Muscle layer of colon (tissue), 2 donors: ENCODE measurements around the gene IFT22.

Source experiments
- H3K27ac ChIP-seq: one replicate; pipeline ENCODE4 v1.7.0; 2013; ENCODE audit warnings: low read depth, mild to moderate bottlenecking, low read length, moderate library complexity
- H3K27me3 ChIP-seq, 2 donors: one replicate each; pipeline ENCODE4 v1.7.0; 2013; ENCODE audit warnings: low read length in 2 of 2, mild to moderate bottlenecking in 2 of 2; ENCODE audit not compliant: insufficient read depth in 2 of 2, control insufficient read depth in 1 of 2
- H3K36me3 ChIP-seq: one replicate; pipeline ENCODE4 v1.7.0; 2013; ENCODE audit warnings: mild to moderate bottlenecking, low read length; ENCODE audit not compliant: insufficient read depth
- H3K4me1 ChIP-seq: one replicate; pipeline ENCODE4 v1.7.0; 2013; ENCODE audit warnings: mild to moderate bottlenecking, low read length; ENCODE audit not compliant: insufficient read depth
- H3K4me3 ChIP-seq, 2 donors: one replicate each; pipeline ENCODE4 v1.7.0; 2013; ENCODE audit warnings: low read length in 2 of 2, low read depth in 1 of 2, mild to moderate bottlenecking in 1 of 2, moderate library complexity in 1 of 2
- H3K9ac ChIP-seq: one replicate; pipeline ENCODE4 v1.7.0; 2013; ENCODE audit warnings: low read length
- H3K9me3 ChIP-seq: one replicate; pipeline ENCODE4 v1.7.0; 2013; ENCODE audit warnings: mild to moderate bottlenecking, low read length
- donor health status: abdominal sarcoma.
- donor health status: Adenocarcinoma of cecum.

The IFT22 gene

DNA sequence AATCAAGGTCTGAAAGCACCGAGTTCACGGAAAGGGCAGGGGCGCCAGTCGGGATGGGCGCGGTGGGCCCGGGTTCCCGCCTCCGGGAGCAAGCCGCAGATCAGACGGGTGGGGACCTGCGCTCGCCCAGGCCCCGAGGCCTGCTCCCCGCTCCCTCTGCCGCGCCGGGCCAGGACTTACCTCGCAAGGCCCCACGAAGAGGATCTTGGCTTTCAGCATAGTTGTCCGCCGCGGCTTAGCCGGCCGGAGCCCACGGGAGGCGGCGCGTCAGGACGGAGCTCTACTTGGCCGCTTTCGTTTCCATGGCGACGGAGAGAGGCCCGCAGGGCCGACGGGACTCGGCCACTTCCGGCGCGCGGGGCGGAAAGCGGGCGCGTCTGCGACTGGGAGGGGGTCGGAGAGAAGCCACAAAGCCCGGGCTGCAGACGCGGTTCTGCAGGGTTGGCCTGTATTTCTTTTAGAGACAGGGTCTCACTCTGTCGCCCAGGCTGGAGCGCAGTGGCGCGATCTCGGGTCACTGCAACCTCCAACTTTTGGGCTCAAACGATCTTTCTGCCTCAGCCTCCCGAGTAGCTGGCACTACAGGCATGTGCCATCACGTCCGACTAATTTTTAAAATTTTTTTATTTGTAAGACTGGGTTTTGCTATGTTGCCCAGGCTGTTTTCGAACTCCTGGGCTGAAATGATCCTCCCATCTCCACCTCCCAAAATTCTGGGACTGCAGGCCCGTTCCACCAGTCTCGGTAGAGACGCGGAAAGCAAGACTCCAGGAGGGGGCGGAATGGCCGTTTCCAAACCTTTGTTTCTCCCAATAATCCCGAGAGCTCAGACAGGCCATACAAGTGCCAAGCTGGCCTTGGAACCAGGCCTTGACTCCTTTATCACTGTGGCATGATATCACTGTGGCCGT lies at the start of gene IFT22:
TSS of gene IFT22 (minus strand) at position 322 of the 911 bp plus-strand sequence. CDS start at position 219, 103 bp downstream.
- Histone ChIP-seq H3K27me3 (no peaks in the 10 kb centered on the region), H3K36me3 (peaks cover 10% of the 10 kb centered on the region), H3K9ac (peak within 1 kb of the TSS; percentile 65), H3K4me3 (peak within 1 kb of the TSS; percentile 84 to 89), H3K9me3 (no peaks in the 10 kb centered on the region), H3K27ac (peak within 1 kb of the TSS; percentile 47), H3K4me1 (peaks cover 15% of the 10 kb centered on the region)

DNA sequence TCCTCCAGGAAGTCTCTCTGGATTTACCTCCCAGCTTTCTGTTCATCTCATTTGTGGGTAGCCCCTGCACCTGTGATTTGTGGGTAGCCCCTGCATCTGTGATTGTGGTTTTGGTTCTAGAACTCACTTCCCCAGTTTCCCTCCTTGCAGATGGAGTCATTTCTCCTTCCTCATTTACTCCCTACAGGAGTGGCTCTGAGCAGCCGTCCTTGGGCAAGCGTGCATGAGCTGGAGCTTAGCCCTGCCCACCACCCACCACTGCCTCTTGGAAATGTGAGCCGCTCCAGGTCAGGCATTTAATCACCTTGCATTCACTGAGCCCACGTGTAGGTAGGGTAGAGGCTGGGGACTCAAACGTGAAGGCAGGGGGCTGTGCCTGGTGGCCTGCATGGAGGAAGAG lies 49.2 kb upstream of the IFT22 start:
- peaks cover 4 to 8% of the 10 kb centered on the region in 2 donors for H3K27me3 ChIP-seq

DNA sequence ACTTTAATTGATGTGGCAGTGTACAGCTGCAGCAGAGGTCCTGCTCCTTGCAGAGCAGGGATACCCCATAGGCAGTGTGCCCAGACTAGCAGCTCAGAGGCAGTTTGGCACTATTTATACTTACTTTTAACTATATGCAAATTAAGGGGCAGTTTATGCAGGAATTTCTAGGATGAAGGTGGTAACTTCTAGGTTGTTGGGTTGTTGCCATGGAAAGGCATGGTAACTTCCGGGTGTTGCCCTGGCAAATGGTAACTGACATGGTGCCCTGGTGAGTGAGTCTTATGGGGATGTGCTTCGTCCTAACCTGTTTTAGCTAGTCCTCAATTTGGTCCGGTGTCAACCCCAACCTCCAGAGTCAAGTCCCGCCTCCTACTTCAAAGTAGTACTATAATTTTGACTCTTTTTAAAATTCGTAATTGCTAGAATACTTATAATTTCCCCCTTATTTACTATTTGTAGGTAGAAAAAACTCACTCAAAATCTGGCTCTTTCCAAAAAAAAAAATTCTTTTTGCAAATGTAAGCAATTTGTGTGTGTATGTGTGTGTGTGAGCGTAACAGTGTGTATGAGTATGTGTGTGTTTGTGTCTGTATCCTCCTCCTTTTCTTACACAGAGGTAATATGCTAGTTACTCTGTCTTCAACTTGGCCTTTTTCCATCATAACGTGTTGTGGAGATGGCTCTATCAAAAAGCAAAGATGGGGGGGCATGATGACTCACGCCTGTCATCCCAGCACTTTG lies 47.0 kb upstream of the IFT22 start:
- H3K4me1 ChIP-seq, result no peaks in the 10 kb centered on the region

More for the DNA sequence above, 49.2 kb upstream of the IFT22 start:
- H3K4me1 ChIP-seq, result no peaks in the 10 kb centered on the region
- no peak overlapping the region for H3K9ac ChIP-seq
- H3K4me3 ChIP-seq, result no peak overlapping the region
- H3K27ac ChIP-seq, result no peak overlapping the region
- H3K36me3 ChIP-seq, result no peaks in the 10 kb centered on the region
- H3K9me3 ChIP-seq, result no peaks in the 10 kb centered on the region

DNA sequence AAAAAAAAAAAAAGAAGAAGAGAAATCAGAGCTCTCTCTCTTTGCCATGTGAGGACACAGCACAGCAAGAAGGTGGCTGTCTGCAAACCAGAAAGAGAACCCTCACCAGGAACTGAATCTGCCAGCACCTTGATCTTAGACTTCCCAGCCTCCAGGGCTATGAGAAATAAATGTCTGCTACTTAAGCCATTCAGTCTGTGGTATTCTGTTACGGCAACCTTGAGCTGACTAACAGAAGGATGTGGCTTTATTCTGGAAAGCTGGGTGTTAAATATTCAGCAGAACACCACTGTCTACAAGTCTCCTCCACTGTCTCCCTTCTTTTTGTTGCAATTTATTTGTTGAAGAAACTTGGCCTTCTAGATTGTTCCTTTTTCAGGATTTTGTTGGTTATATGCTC lies 46.1 kb upstream of the IFT22 start:
- Histone ChIP-seq H3K27me3 (peaks cover 14 to 27% of the 10 kb centered on the region in 2 donors), H3K4me1 (no peaks in the 10 kb centered on the region)

More for the DNA sequence above, 47.0 kb upstream of the IFT22 start:
- H3K9me3 ChIP-seq, result no peaks in the 10 kb centered on the region
- no peaks in the 10 kb centered on the region for H3K36me3 ChIP-seq
- H3K27ac ChIP-seq, result no peak overlapping the region
- peaks cover 14 to 29% of the 10 kb centered on the region in 2 donors for H3K27me3 ChIP-seq
- H3K9ac ChIP-seq, result no peak overlapping the region
- H3K4me3 ChIP-seq, result no peak overlapping the region

DNA sequence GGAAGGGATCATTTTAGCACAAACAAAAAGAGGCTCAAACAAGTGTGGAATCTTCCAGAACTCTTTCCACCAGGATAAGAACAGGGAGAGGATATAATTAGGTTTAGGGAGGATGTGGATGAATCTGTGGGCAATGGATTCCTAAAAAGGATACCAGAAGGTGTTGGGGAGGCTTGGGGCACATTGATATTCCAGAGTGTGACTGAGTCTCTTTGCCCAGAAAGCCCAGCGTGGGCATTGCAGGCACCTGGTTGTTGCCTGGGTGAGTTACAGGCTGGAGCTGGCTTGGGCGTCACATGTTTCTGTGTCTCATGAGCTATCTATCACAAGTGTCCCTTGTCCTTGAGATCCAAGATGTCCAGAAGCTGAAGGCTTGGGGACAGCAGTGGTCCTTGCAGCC lies 44.3 kb upstream of the IFT22 start:
- H3K36me3 ChIP-seq, result no peaks in the 10 kb centered on the region
- no peak overlapping the region for H3K27ac ChIP-seq
- no peak overlapping the region for H3K4me3 ChIP-seq
- no peak overlapping the region for H3K9ac ChIP-seq
- peaks cover 14 to 27% of the 10 kb centered on the region in 2 donors for H3K27me3 ChIP-seq
- no peaks in the 10 kb centered on the region for H3K9me3 ChIP-seq
- no peaks in the 10 kb centered on the region for H3K4me1 ChIP-seq

More for the DNA sequence above, 46.1 kb upstream of the IFT22 start:
- H3K36me3 ChIP-seq, result no peaks in the 10 kb centered on the region
- no peak overlapping the region for H3K9ac ChIP-seq
- no peak overlapping the region for H3K27ac ChIP-seq
- no peak overlapping the region for H3K4me3 ChIP-seq
- no peaks in the 10 kb centered on the region for H3K9me3 ChIP-seq

DNA sequence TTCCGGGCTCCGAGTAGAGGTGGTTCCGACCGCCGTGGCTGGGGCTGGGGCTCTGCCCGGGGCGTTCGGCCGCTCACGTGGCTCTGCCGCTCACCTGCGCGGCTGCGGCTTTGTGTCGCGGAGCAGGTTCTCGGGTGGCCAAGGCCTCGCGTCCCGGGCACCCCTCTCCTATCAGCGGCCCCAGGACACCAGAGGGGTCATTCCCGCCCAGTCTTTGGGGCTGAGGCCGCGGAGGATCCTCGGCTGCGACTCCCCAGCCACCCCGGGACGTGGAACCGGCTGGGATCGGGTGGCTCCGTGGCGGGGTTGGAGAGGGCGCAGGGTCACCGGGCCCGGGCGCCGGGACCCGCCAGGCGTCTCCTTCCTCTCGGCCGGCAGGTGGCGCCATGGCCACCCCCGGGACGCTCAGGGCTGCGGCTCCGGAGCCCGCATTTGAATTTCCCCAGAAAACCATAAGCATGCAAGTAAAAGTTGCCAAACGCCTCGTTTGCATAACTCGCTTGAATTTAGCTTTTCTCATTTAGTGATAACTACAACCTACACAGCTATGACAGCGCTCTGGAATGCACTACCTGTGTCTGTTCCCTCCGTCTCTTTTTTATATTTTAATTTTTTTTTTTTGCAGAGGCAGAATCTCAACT lies 42.2 kb upstream of the IFT22 start:
- Histone ChIP-seq H3K27me3 (peaks cover 14 to 27% of the 10 kb centered on the region in 2 donors), H3K36me3 (no peaks in the 10 kb centered on the region), H3K9me3 (no peaks in the 10 kb centered on the region), H3K4me1 (no peaks in the 10 kb centered on the region), H3K27ac (no peak overlapping the region), H3K4me3 (peak overlapping the region; percentile 41 to 58), H3K9ac (no peak overlapping the region)

DNA sequence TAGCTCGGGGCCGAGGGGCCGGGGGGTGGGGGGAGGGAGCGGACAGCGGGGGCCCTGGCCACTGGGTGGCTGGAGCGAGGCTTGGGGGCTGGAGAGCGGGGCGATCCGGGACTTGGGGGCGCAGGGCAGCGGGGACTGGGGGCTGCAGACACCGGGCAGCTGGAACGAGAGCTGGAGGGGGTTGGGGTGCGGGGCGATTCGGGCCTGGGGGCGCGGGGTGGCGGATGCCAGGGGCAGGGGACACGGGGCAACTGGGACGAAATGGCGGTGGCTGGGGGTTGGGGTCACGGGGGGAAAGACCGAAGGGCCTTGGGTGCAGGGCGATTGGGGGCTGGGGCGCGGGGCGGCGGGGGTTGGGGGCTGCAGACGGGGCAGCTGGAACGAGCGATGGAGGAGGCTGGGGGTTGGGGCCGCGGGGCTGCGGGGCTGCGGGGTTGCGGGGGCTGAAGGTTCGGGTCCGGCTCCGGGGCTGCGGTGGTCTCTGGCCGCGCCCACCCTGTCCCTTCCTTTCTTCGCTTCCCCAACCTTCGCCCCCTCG lies 41.7 kb upstream of the IFT22 start:
- no peaks in the 10 kb centered on the region for H3K4me1 ChIP-seq
- H3K36me3 ChIP-seq, result no peaks in the 10 kb centered on the region
- peak overlapping the region; percentile 41 to 58 for H3K4me3 ChIP-seq
- peaks cover 14 to 27% of the 10 kb centered on the region in 2 donors for H3K27me3 ChIP-seq
- no peak overlapping the region for H3K9ac ChIP-seq
- no peak overlapping the region for H3K27ac ChIP-seq
- no peaks in the 10 kb centered on the region for H3K9me3 ChIP-seq

DNA sequence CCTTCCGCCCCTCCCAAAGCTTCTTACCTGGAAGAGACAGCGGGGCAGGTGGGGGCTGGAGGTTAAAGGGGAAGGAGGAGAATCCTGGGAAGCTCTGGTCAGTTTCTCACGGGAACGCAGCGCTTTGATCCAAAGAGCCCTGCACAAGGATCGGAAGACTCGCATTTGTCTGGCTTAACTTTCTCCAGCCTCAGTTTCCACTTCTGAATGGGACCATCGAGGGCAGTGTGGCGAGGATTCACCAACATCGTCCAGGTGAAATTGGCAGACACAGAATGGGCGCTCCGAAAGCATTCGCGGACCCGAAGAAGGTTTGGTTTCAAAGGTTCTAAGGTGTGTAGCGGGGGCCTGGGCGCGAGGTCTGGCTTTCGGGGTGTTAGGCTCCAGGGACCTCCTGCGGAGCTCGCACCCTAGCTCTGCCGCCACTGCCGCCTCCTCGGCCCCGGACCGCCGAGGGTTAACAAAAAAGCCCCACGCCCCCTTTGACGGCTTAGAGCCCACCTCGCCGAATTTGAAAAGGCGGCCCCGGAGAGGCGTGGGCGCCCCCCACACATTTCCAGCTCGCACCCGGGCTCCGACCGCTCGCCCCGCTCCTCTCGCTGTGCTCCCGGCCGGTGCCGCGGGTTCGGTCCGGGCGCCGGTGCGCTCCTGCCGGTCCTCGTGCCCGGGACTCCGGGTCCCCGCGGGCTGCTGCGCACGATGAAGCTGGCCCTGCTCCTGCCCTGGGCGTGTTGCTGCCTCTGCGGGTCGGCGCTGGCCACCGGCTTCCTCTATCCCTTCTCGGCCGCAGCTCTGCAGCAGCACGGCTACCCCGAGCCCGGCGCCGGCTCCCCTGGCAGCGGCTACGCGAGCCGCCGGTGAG lies 41.0 kb upstream of the IFT22 start, which contains the start of gene COL26A1:
TSS of gene COL26A1 (plus strand) at position 542 of the 862 bp plus-strand sequence. CDS start at position 700, 158 bp downstream.
- H3K4me1 ChIP-seq, result no peaks in the 10 kb centered on the region
- H3K4me3 ChIP-seq, result peak within 1 kb of the TSS; percentile 41 to 58
- H3K9me3 ChIP-seq, result no peaks in the 10 kb centered on the region
- H3K27me3 ChIP-seq, result peaks cover 14 to 27% of the 10 kb centered on the region in 2 donors
- H3K9ac ChIP-seq, result no peak within 1 kb of the TSS
- no peak within 1 kb of the TSS for H3K27ac ChIP-seq
- no peaks in the 10 kb centered on the region for H3K36me3 ChIP-seq

DNA sequence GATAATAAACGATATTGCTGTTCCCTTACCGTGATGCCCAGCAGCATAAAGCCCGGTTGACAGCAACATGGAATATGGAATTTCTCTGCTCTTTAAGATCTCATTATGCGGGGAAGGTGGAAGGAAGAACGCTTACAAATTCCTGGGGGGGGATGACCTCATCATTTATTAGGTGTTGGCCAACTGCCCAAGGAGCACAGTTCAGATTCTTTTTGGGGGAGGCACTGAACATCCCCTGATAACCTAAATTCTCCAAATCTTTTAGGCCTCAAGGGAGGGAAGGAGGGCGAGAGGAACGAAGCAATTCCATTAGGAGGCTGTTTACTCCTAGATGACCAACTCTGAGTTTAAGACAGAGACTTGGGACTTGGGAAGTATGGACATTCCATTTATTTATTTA lies 35.8 kb upstream of the IFT22 start:
- no peaks in the 10 kb centered on the region for H3K4me1 ChIP-seq
- no peaks in the 10 kb centered on the region for H3K36me3 ChIP-seq
- no peaks in the 10 kb centered on the region for H3K27me3 ChIP-seq
- no peak overlapping the region for H3K9ac ChIP-seq
- no peak overlapping the region for H3K27ac ChIP-seq
- no peaks in the 10 kb centered on the region for H3K9me3 ChIP-seq
- H3K4me3 ChIP-seq, result no peak overlapping the region

DNA sequence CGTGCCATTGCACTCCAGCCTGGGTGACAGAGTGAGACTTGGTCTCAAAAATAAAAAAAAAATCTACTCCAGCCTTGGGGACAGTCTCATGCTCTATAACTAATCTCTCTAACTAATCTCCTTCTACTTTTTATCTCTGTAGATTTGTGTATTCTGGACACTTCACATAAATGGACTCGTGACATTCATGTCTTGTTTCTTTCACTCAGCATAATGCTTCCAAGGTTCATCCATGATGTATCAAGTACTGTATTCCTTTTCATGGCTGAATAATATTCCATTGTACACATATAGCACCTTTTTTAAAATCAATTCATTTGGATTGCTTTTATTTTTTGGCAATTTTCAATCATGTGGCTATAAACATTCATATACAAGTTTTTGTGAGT lies 31.3 kb upstream of the IFT22 start:
- no peaks in the 10 kb centered on the region for H3K9me3 ChIP-seq
- H3K36me3 ChIP-seq, result no peaks in the 10 kb centered on the region
- no peaks in the 10 kb centered on the region for H3K27me3 ChIP-seq
- H3K4me3 ChIP-seq, result no peak overlapping the region
- no peak overlapping the region for H3K27ac ChIP-seq
- no peaks in the 10 kb centered on the region for H3K4me1 ChIP-seq
- no peak overlapping the region for H3K9ac ChIP-seq
